HepG2 (cell line): ENCODE measurements around the gene RPGRIP1. TPM values are rescaled to one million over a fixed set of nuclear protein-coding genes. Genes with fewer than 3 reads are reported as not detected.
A peak's percentile ranks its signal among the peaks of the same experiment; 100 is the strongest.

Source experiments
- CCAR2 ChIP-seq: fragments of 200-400 bp; formaldehyde crosslinking; optimal IDR thresholded peaks from 2 replicates; pipeline ENCODE3; 2018; ENCODE audit warnings: low read depth, mild to moderate bottlenecking, low read length, moderate library complexity
- HIVEP1 ChIP-seq: sonication (generic); formaldehyde crosslinking; IDR thresholded peaks from 2 replicates; pipeline ENCODE4 v1.4.0; 2020; ENCODE audit warnings: mild to moderate bottlenecking, missing genetic modification reagents
- HOXA3 ChIP-seq: sonication (generic); formaldehyde crosslinking; IDR thresholded peaks from 2 replicates; pipeline ENCODE4 v1.5.0; 2020; ENCODE audit warnings: missing genetic modification reagents
- NONO ChIP-seq, 2 experiments: fragments of 450-650 bp in 1 of 2; sonication (generic) in 1 of 2; formaldehyde crosslinking in 1 of 2; IDR thresholded peaks in 1 of 2; conservative IDR thresholded peaks in 1 of 2; 2 replicates each; pipeline versions ENCODE4 v1.6.1 to v1.8.0; 2017 to 2022; ENCODE audit warnings: mild to moderate bottlenecking in 1 of 2, missing genetic modification reagents in 1 of 2, moderate library complexity in 1 of 2
- PAF1 ChIP-seq: IDR thresholded peaks from 2 replicates; pipeline ENCODE4 v1.6.1; 2016; ENCODE audit warnings: missing genetic modification reagents, missing compliant biosample characterization
- POLR2G ChIP-seq: fragments of 200-400 bp; formaldehyde crosslinking; IDR thresholded peaks from 2 replicates; pipeline ENCODE4 v1.6.1; 2018; ENCODE audit warnings: mild to moderate bottlenecking, low read depth, low read length, moderate library complexity
- SAFB2 ChIP-seq: sonication (generic); formaldehyde crosslinking; IDR thresholded peaks from 2 replicates; pipeline ENCODE4 v1.5.1; 2020; ENCODE audit warnings: missing genetic modification reagents, low read depth, mild to moderate bottlenecking, borderline replicate concordance
- SMAD1 ChIP-seq: sonication (generic); formaldehyde crosslinking; IDR thresholded peaks from 2 replicates; pipeline ENCODE4 v1.4.0; 2020; ENCODE audit warnings: missing genetic modification reagents, low read depth, mild to moderate bottlenecking, borderline replicate concordance
- SNAI1 ChIP-seq: sonication (generic); formaldehyde crosslinking; IDR thresholded peaks from 2 replicates; pipeline ENCODE4 v1.5.0; 2020; ENCODE audit warnings: mild to moderate bottlenecking, missing genetic modification reagents, borderline replicate concordance
- ZBTB21 ChIP-seq: sonication (generic); formaldehyde crosslinking; IDR thresholded peaks from 2 replicates; pipeline ENCODE4 v1.4.0; 2020; ENCODE audit warnings: missing genetic modification reagents
- ZFYVE20 ChIP-seq: sonication (generic); formaldehyde crosslinking; IDR thresholded peaks from 2 replicates; pipeline ENCODE4 v1.8.0; 2023; ENCODE audit warnings: low read depth, mild to moderate bottlenecking, moderate library complexity, missing genetic modification reagents, borderline replicate concordance
- ZNF333 ChIP-seq: sonication (generic); formaldehyde crosslinking; IDR thresholded peaks from 2 replicates; pipeline ENCODE4 v1.4.0; 2020; ENCODE audit warnings: mild to moderate bottlenecking, missing genetic modification reagents, borderline replicate concordance
- ZSCAN25 ChIP-seq: sonication (generic); formaldehyde crosslinking; IDR thresholded peaks from 2 replicates; pipeline ENCODE4 v1.8.0; 2022; ENCODE audit warnings: mild to moderate bottlenecking, missing genetic modification reagents
- polyA plus RNA-seq, 8 experiments: library from polyadenylated mRNA; depleted of rRNA in 3 of 8; stranded (reverse) in 7 of 8; unstranded in 1 of 8; fragments of >200 nt; fragmentation: Illumina TruSeq in 4 of 8; extraction: Trizol in 4 of 8; gene quantifications; 2 replicates each; pipeline versions ENCODE4 v1.2.1 to v1.2.3, GENCODE V29; 2011 to 2016; ENCODE audit warnings: low read depth in 4 of 8, missing spikeins in 1 of 8, mixed read lengths in 1 of 8; ENCODE audit not compliant: insufficient read depth in 1 of 8
- total RNA-seq, 5 experiments: library from RNA; depleted of rRNA; stranded (reverse); fragments of >200 nt; fragmentation: Illumina TruSeq; extraction: Trizol; gene quantifications; 2 replicates each; pipeline ENCODE4 v1.2.3, GENCODE V29; 2016; ENCODE audit warnings: low read depth in 1 of 5
- TF ChIP-seq, protein P1 (sequence below): sonication (generic); formaldehyde crosslinking; IDR thresholded peaks from 2 replicates; pipeline ENCODE4 v1.5.0; 2020; ENCODE audit warnings: missing genetic modification reagents
- TF ChIP-seq, protein P2 (sequence below): sonication (generic); formaldehyde crosslinking; IDR thresholded peaks from 2 replicates; pipeline ENCODE4 v1.4.0; 2020; ENCODE audit warnings: low read depth, mild to moderate bottlenecking, missing genetic modification reagents
- TF ChIP-seq, protein P3 (sequence below), 2 experiments: sonication (generic) in 1 of 2; formaldehyde crosslinking in 1 of 2; IDR thresholded peaks; 2 replicates each; pipeline versions ENCODE4 v1.5.1 to v1.6.1; 2011 to 2020; ENCODE audit warnings: borderline replicate concordance in 1 of 2, low read depth in 1 of 2, low read length in 1 of 2, mild to moderate bottlenecking in 1 of 2, missing genetic modification reagents in 1 of 2, moderate library complexity in 1 of 2
- TF ChIP-seq, protein P4 (sequence below): sonication (generic); formaldehyde crosslinking; IDR thresholded peaks from 2 replicates; pipeline ENCODE4 v1.5.0; 2020; ENCODE audit warnings: missing genetic modification reagents

The RPGRIP1 gene
- total and polyA plus RNA-seq, 2 of the 13 experiments (the other 11 are each of a cell fraction or from before 2014, with no cell fraction given): 0.13 to 1.1 TPM

DNA sequence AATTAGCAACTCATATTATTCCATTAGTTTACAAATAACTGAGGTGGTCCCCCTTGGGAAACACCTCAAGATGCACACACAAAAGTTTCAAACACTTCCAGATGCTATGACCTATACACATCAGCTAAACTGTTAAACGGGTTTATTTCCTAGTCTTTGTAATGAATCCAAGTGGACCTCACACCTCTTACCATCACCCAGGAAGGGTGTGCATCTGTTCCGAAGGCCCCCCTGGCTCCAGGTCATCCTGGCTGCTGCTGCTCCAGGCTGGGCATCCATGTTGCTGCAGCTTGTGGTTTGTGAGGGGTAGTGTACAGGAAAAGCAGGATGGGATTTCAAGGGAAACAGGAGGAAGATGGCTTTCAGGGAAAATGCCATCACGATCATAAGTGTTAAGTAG is 17.5 kb upstream of the RPGRIP1 start (continued):
- TF ChIP-seq SAFB2: no peak
- no peak for TF ChIP-seq SNAI1 (CRISPR knock-in tag)
- TF ChIP-seq, protein P1, sequence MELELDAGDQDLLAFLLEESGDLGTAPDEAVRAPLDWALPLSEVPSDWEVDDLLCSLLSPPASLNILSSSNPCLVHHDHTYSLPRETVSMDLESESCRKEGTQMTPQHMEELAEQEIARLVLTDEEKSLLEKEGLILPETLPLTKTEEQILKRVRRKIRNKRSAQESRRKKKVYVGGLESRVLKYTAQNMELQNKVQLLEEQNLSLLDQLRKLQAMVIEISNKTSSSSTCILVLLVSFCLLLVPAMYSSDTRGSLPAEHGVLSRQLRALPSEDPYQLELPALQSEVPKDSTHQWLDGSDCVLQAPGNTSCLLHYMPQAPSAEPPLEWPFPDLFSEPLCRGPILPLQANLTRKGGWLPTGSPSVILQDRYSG (CRISPR knock-in tag): no peak
- TF ChIP-seq ZNF333 (CRISPR knock-in tag): no peak
- TF ChIP-seq, protein P2, sequence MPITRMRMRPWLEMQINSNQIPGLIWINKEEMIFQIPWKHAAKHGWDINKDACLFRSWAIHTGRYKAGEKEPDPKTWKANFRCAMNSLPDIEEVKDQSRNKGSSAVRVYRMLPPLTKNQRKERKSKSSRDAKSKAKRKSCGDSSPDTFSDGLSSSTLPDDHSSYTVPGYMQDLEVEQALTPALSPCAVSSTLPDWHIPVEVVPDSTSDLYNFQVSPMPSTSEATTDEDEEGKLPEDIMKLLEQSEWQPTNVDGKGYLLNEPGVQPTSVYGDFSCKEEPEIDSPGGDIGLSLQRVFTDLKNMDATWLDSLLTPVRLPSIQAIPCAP (CRISPR knock-in tag): no peak
- no peak for TF ChIP-seq ZFYVE20 (CRISPR knock-in tag)
- no peak for TF ChIP-seq ZBTB21 (CRISPR knock-in tag)
- TF ChIP-seq HIVEP1: no peak
- TF ChIP-seq HOXA3: no peak
- no peak for TF ChIP-seq CCAR2
- TF ChIP-seq, protein P3, sequence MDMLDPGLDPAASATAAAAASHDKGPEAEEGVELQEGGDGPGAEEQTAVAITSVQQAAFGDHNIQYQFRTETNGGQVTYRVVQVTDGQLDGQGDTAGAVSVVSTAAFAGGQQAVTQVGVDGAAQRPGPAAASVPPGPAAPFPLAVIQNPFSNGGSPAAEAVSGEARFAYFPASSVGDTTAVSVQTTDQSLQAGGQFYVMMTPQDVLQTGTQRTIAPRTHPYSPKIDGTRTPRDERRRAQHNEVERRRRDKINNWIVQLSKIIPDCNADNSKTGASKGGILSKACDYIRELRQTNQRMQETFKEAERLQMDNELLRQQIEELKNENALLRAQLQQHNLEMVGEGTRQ (IDR thresholded peaks at IDR 0.05; ENCODE audit: low read depth, low read length): no peak
- TF ChIP-seq, protein P3 (CRISPR knock-in tag; IDR thresholded peaks at IDR 0.05; ENCODE audit: borderline replicate concordance): no peak
- TF ChIP-seq SMAD1 (CRISPR knock-in tag): no peak
- 0 out of 2 replicates have a peak, but pooled peaks have one; percentile 4 for TF ChIP-seq PAF1
- TF ChIP-seq POLR2G: peak; percentile 62
- no peak for TF ChIP-seq ZSCAN25
- no peak for TF ChIP-seq NONO (IDR thresholded peaks at IDR 0.05)
- no peak for TF ChIP-seq NONO (CRISPR knock-in tag; conservative IDR thresholded peaks at IDR 0.05)
- TF ChIP-seq, protein P4, sequence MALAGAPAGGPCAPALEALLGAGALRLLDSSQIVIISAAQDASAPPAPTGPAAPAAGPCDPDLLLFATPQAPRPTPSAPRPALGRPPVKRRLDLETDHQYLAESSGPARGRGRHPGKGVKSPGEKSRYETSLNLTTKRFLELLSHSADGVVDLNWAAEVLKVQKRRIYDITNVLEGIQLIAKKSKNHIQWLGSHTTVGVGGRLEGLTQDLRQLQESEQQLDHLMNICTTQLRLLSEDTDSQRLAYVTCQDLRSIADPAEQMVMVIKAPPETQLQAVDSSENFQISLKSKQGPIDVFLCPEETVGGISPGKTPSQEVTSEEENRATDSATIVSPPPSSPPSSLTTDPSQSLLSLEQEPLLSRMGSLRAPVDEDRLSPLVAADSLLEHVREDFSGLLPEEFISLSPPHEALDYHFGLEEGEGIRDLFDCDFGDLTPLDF: no peak
